Esophagus squamous epithelium (tissue), 4 donors: Measurements from ENCODE around the gene NRG3.

ENCODE experiments used
- CTCF ChIP-seq, 6 experiments: fragments of 450-650 bp in 4 of 6; fragments of 200-600 bp in 2 of 6; sonication (generic) in 2 of 6; IDR thresholded peaks; one replicate each; pipeline ENCODE4 v1.5.1; 2016 to 2019; ENCODE audit warnings: antibody characterized with exemption in 6 of 6, mild to moderate bottlenecking in 4 of 6, moderate library complexity in 4 of 6
- POLR2A ChIP-seq, 4 donors: fragments of 450-650 bp; IDR thresholded peaks; one replicate each; pipeline ENCODE4 v1.6.1; 2017; ENCODE audit warnings: antibody characterized with exemption in 4 of 4, mild to moderate bottlenecking in 4 of 4, moderate library complexity in 3 of 4

GRCh38 chr10:82861889-82862288 lies 986.9 kb downstream of the NRG3 start:
- no peak for TF ChIP-seq CTCF (IDR thresholded peaks at IDR 0.05)
- no peak for TF ChIP-seq POLR2A (IDR thresholded peaks at IDR 0.05)
